ENCODE results near the gene APBA2.

Gene APBA2

GRCh38 chr15:28886431-28887338, 911 bp downstream of the APBA2 start:
- DNase-seq (ENCODE audit: low spot score), result no peak
- Histone ChIP-seq H4K8ac (ENCODE audit: low read depth, low read length) (peak overlapping the region; percentile 43), H3K4ac (ENCODE audit: low read length) (peak overlapping the region; percentile 89), H3K18ac (ENCODE audit: low read length) (peak overlapping the region; percentile 96), H3K27me3 (ENCODE audit: control insufficient read depth in 3 of 3, insufficient read depth in 3 of 3, low read depth in 1 of 3, low read length in 3 of 3) (peaks cover 0 to 1% (median 0%) of the 10 kb centered on the region in 3 experiments), H2BK15ac (ENCODE audit: low read length) (peak overlapping the region; percentile 99), H2AK5ac (ENCODE audit: low read depth, low read length) (peak overlapping the region; percentile 98), H3K9me3 (replicated peaks in 1 of 2; ENCODE audit: control insufficient read depth in 2 of 2, insufficient read depth in 1 of 2, low read depth in 1 of 2, low read length in 2 of 2) (no peaks in the 10 kb centered on the region), H3K9ac (ENCODE audit: low read depth, low read length, poor library complexity) (peak overlapping the region; percentile 86), H3K4me3 (ENCODE audit: low read length in 2 of 2) (peak overlapping the region; percentile 57 to 90), H2BK5ac (ENCODE audit: low read length) (no peak overlapping the region), H4K91ac (ENCODE audit: low read depth, low read length, poor library complexity) (no peak overlapping the region), H3K36me3 (replicated peaks in 1 of 2; ENCODE audit: control insufficient read depth in 2 of 2, insufficient read depth in 2 of 2, low read length in 2 of 2) (peaks cover 0 to 3% of the 10 kb centered on the region in 2 donors), H3K14ac (ENCODE audit: low read length) (peak overlapping the region; percentile 56), H2BK120ac (ENCODE audit: low read depth, low read length) (no peak overlapping the region), H3K23ac (ENCODE audit: low read depth, low read length, poor library complexity) (peak overlapping the region; percentile 31), H2BK12ac (ENCODE audit: low read length) (peak overlapping the region; percentile 41), H3K4me1 (ENCODE audit: control insufficient read depth in 2 of 2, insufficient read depth in 1 of 2, low read depth in 1 of 2, low read length in 2 of 2) (peaks cover 19 to 21% of the 10 kb centered on the region in 2 donors), H2AFZ (ENCODE audit: low read length) (peak overlapping the region; percentile 97), H3K4me2 (ENCODE audit: insufficient read depth, low read length, poor library complexity, severe bottlenecking) (peak overlapping the region; percentile 89), H3K27ac (replicated peaks; ENCODE audit: low read length) (no peak overlapping the region), H3K79me1 (ENCODE audit: low read depth, low read length) (peaks cover 13% of the 10 kb centered on the region)
- WGBS, 2 donors (ENCODE audit: extremely low coverage in 2 of 2, insufficient read length in 2 of 2, insufficient replicate concordance in 1 of 2), result no CpG with 5 or more reads among the region's 61 CpGs

GRCh38 chr15:28887339-28888174, 1.8 kb downstream of the APBA2 start:
- peaks cover 13% of the 10 kb centered on the region for H3K79me1 ChIP-seq (ENCODE audit: low read depth, low read length)
- no peak overlapping the region for H2BK5ac ChIP-seq (ENCODE audit: low read length)
- H3K9me3 ChIP-seq (replicated peaks in 1 of 2; ENCODE audit: control insufficient read depth in 2 of 2, insufficient read depth in 1 of 2, low read depth in 1 of 2, low read length in 2 of 2), result no peaks in the 10 kb centered on the region
- H2BK120ac ChIP-seq (ENCODE audit: low read depth, low read length), result no peak overlapping the region
- WGBS, 2 donors (ENCODE audit: extremely low coverage in 2 of 2, insufficient read length in 2 of 2, insufficient replicate concordance in 1 of 2), result no CpG with 5 or more reads among the region's 17 CpGs
- no peak for DNase-seq (ENCODE audit: low spot score)
- H3K4me2 ChIP-seq (ENCODE audit: insufficient read depth, low read length, poor library complexity, severe bottlenecking), result peak overlapping the region; percentile 14
- peak overlapping the region; percentile 53 for H3K4ac ChIP-seq (ENCODE audit: low read length)
- H3K36me3 ChIP-seq (replicated peaks in 1 of 2; ENCODE audit: control insufficient read depth in 2 of 2, insufficient read depth in 2 of 2, low read length in 2 of 2), result peaks cover 0 to 3% of the 10 kb centered on the region in 2 donors
- no peak overlapping the region for H3K14ac ChIP-seq (ENCODE audit: low read length)
- H3K23ac ChIP-seq (ENCODE audit: low read depth, low read length, poor library complexity), result peak overlapping the region; percentile 85
- H2BK12ac ChIP-seq (ENCODE audit: low read length), result peak overlapping the region; percentile 46
- H3K9ac ChIP-seq (ENCODE audit: low read depth, low read length, poor library complexity), result peak overlapping the region; percentile 60
- peaks cover 19 to 21% of the 10 kb centered on the region in 2 donors for H3K4me1 ChIP-seq (ENCODE audit: control insufficient read depth in 2 of 2, insufficient read depth in 1 of 2, low read depth in 1 of 2, low read length in 2 of 2)
- no peak overlapping the region for H3K27ac ChIP-seq (replicated peaks; ENCODE audit: low read length)
- H3K4me3 ChIP-seq (ENCODE audit: low read length in 2 of 2), result peak overlapping the region in 1 of 2 donors; percentile 57
- no peak overlapping the region for H4K91ac ChIP-seq (ENCODE audit: low read depth, low read length, poor library complexity)
- H3K18ac ChIP-seq (ENCODE audit: low read length), result peak overlapping the region; percentile 85
- no peak overlapping the region for H4K8ac ChIP-seq (ENCODE audit: low read depth, low read length)
- peak overlapping the region; percentile 92 for H2AK5ac ChIP-seq (ENCODE audit: low read depth, low read length)
- peak overlapping the region; percentile 21 for H2BK15ac ChIP-seq (ENCODE audit: low read length)
- peaks cover 0 to 1% (median 0%) of the 10 kb centered on the region in 3 experiments for H3K27me3 ChIP-seq (ENCODE audit: control insufficient read depth in 3 of 3, insufficient read depth in 3 of 3, low read depth in 1 of 3, low read length in 3 of 3)
- no peak overlapping the region for H2AFZ ChIP-seq (ENCODE audit: low read length)

- Histone ChIP-seq H4K91ac (ENCODE audit: low read depth, low read length, poor library complexity) (no peak overlapping the region), H3K9ac (ENCODE audit: low read depth, low read length, poor library complexity) (no peak overlapping the region), H4K8ac (ENCODE audit: low read depth, low read length) (no peak overlapping the region), H3K18ac (ENCODE audit: low read length) (peak overlapping the region; percentile 57), H3K4me2 (ENCODE audit: insufficient read depth, low read length, poor library complexity, severe bottlenecking) (no peak overlapping the region), H2BK15ac (ENCODE audit: low read length) (no peak overlapping the region), H3K27ac (replicated peaks; ENCODE audit: low read length) (no peak overlapping the region), H3K27me3 (ENCODE audit: control insufficient read depth in 3 of 3, insufficient read depth in 3 of 3, low read depth in 1 of 3, low read length in 3 of 3) (peaks cover 0 to 1% (median 0%) of the 10 kb centered on the region in 3 experiments), H2BK5ac (ENCODE audit: low read length) (no peak overlapping the region), H3K4me3 (ENCODE audit: low read length in 2 of 2) (no peak overlapping the region), H3K36me3 (replicated peaks in 1 of 2; ENCODE audit: control insufficient read depth in 2 of 2, insufficient read depth in 2 of 2, low read length in 2 of 2) (peaks cover 0 to 5% of the 10 kb centered on the region in 2 donors), H2AK5ac (ENCODE audit: low read depth, low read length) (peak overlapping the region; percentile 83), H3K4ac (ENCODE audit: low read length) (peak overlapping the region; percentile 76), H2BK12ac (ENCODE audit: low read length) (no peak overlapping the region), H3K23ac (ENCODE audit: low read depth, low read length, poor library complexity) (peak overlapping the region; percentile 96), H2AFZ (ENCODE audit: low read length) (no peak overlapping the region), H3K79me1 (ENCODE audit: low read depth, low read length) (peaks cover 16% of the 10 kb centered on the region), H3K14ac (ENCODE audit: low read length) (peak overlapping the region; percentile 82), H3K9me3 (replicated peaks in 1 of 2; ENCODE audit: control insufficient read depth in 2 of 2, insufficient read depth in 1 of 2, low read depth in 1 of 2, low read length in 2 of 2) (no peaks in the 10 kb centered on the region), H2BK120ac (ENCODE audit: low read depth, low read length) (no peak overlapping the region), H3K4me1 (ENCODE audit: control insufficient read depth in 2 of 2, insufficient read depth in 1 of 2, low read depth in 1 of 2, low read length in 2 of 2) (peaks cover 19 to 21% of the 10 kb centered on the region in 2 donors)
- no CpG with 5 or more reads among the region's 18 CpGs for WGBS, 2 donors (ENCODE audit: extremely low coverage in 2 of 2, insufficient read length in 2 of 2, insufficient replicate concordance in 1 of 2)
- DNase-seq (ENCODE audit: low spot score), result no peak
Measured at GRCh38 chr15:28888302-28888894, 2.6 kb downstream of the APBA2 start.
